Measurements from ENCODE around the gene ATG4B.
"Not testable (repeated sequence)": the region's sequence is repeated elsewhere in the genome, so short reads cannot be mapped to it uniquely, and the experiment has no call there.

DNA sequence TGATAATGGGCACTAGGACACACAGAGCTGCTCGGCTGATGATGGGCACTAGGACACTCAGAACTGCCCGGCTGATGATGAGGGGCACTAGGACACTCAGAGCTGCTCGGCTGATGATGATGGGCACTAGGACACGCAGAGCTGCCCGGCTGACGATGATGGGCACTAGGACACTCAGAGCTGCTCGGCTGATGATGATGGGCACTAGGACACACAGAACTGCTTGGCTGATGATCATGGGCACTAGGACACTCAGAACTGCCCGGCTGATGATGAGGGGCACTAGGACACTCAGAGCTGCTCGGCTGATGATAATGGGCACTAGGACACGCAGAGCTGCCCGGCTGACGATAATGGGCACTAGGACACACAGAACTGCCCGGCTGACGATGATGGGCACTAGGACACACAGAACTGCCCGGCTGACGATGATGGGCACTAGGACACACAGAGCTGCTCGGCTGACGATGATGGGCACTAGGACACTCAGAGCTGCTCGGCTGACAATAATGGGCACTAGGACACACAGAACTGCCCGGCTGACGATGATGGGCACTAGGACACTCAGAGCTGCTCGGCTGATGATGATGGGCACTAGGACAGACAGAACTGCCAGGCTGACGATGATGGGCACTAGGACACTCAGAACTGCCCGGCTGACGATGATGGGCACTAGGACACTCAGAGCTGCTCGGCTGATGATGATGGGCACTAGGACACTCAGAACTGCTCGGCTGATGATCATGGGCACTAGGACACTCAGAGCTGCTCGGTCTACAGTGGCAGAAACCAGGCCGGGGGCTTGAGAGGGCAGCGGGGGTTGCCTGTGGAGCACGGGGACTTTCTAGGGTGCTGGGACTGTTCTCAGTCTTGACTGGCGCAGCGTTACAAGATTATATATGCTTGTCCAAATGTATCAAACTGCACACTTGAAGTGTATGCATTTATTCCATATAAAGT lies 46.7 kb upstream of the ATG4B start:
- TF ChIP-seq, protein P1, sequence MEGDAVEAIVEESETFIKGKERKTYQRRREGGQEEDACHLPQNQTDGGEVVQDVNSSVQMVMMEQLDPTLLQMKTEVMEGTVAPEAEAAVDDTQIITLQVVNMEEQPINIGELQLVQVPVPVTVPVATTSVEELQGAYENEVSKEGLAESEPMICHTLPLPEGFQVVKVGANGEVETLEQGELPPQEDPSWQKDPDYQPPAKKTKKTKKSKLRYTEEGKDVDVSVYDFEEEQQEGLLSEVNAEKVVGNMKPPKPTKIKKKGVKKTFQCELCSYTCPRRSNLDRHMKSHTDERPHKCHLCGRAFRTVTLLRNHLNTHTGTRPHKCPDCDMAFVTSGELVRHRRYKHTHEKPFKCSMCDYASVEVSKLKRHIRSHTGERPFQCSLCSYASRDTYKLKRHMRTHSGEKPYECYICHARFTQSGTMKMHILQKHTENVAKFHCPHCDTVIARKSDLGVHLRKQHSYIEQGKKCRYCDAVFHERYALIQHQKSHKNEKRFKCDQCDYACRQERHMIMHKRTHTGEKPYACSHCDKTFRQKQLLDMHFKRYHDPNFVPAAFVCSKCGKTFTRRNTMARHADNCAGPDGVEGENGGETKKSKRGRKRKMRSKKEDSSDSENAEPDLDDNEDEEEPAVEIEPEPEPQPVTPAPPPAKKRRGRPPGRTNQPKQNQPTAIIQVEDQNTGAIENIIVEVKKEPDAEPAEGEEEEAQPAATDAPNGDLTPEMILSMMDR (IDR thresholded peaks at IDR 0.05): not testable (repeated sequence)
- not testable (repeated sequence) for TF ChIP-seq POLR2A, EP300 (IDR thresholded peaks at IDR 0.05)
